Activated T-cell treated with anti-CD3 and anti-CD28 coated beads, Interleukin-2, amount 50 U/mL, for 4 hours (primary cell): ENCODE measurements around the gene DIS3L2. TPM values are rescaled to one million over a fixed set of nuclear protein-coding genes. Genes with fewer than 3 reads are reported as not detected.
A peak's percentile ranks its signal among the peaks of the same experiment; 100 is the strongest.

Source experiments
- ATAC-seq, 2 donors: fragments of 200-7000 bp; cut with Tn5 transposase; one replicate each; pipeline ENCODE4 v1.10.0; 2021
- DNase-seq: peaks from one replicate; pipeline ENCODE4 v3.0.0-alpha.2; 2020
- H3K27me3 Mint-ChIP-seq: one replicate; pipeline ENCODE4 v1.8.0; 2021; ENCODE audit warnings: low read depth, mixed read lengths
- H3K36me3 Mint-ChIP-seq: one replicate; pipeline ENCODE4 v1.8.0; 2022; ENCODE audit warnings: mixed read lengths; ENCODE audit not compliant: insufficient read depth
- H3K4me1 Mint-ChIP-seq: one replicate; pipeline ENCODE4 v1.8.0; 2021; ENCODE audit warnings: low read depth, mixed read lengths
- H3K4me3 Mint-ChIP-seq: one replicate; pipeline ENCODE4 v1.8.0; 2021; ENCODE audit warnings: mild to moderate bottlenecking, moderate library complexity, mixed read lengths
- H3K9me3 Mint-ChIP-seq: one replicate; pipeline ENCODE4 v1.8.0; 2021; ENCODE audit warnings: mixed read lengths
- total RNA-seq, 3 donors: library from RNA; stranded (reverse); gene quantifications; one replicate each; pipeline ENCODE4 v1.2.1, GENCODE V29; 2021

Gene DIS3L2
- total RNA-seq, 3 donors from 2014 or later: 38.5 to 43.7 (median 41.4) TPM

DNA sequence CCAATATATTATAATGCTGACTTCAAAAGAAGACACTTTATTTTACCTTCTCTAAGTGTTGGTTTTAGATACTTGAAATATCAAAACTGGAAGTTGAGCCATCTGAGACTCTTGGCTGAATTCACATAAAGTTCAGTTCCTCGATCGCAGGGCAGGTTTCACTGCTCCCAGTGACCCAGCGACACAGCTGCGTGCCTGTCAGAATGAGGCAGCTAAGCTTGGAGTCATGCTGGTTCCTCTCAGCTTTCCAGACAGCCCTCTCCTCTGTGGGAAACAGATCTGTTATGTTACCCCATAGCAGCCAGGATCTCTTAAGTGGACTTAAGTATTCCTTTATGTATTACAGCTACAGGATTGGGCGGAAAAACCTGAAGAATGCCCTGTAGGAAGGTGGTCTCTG lies 274.2 kb downstream of the DIS3L2 start:
- ATAC-seq (no peak), DNase-seq (no peak)
- H3K4me1 Mint-ChIP-seq: peaks cover 33% of the 10 kb centered on the region
- H3K4me3 Mint-ChIP-seq: no peak overlapping the region
- H3K27me3 Mint-ChIP-seq: no peaks in the 10 kb centered on the region
- no peaks in the 10 kb centered on the region for H3K9me3 Mint-ChIP-seq
- H3K36me3 Mint-ChIP-seq: peaks cover 22% of the 10 kb centered on the region

DNA sequence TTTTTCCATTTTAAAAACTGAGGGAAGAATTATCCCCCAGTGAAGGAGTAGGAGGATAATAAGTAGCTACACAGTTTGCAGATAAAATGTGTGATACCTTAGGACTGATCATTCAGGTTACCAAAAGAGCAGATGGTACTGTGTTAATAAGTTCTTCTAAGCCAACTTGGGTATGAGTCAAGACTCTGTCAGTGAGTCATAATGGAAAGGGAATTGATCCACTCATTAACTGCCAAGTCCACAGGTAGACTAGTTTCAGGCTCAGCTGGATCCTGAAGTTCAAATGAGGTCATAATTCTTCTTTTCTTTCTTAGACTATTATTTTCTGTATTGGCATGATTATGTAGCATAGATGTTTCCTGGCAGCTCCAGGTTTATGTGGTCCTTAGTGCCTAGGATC lies 274.7 kb downstream of the DIS3L2 start:
- no peaks in the 10 kb centered on the region for H3K9me3 Mint-ChIP-seq
- no peaks in the 10 kb centered on the region for H3K27me3 Mint-ChIP-seq

DNA sequence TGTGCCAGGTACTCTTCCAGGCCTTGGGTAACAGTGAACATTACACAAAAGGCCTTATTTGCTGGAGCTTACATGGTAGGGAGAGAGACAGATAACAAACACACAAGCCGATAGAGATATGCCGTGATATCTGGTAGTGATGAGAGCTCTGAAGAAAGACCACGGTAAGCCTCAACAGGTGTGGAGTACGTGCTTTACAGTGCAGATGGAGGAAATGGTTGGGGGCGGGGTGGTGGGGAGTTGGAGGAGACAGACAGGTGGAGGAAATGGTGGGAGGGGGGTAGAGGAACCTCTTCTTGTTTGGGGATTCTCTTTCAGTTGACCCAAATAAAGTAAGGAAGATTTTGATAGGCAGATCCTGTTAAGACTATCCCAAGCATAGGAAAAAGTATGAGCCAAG lies 276.0 kb downstream of the DIS3L2 start:
- peaks cover 30% of the 10 kb centered on the region for H3K4me1 Mint-ChIP-seq
- peaks cover 23% of the 10 kb centered on the region for H3K36me3 Mint-ChIP-seq
- H3K27me3 Mint-ChIP-seq: no peaks in the 10 kb centered on the region
- DNase-seq: no peak
- no peaks in the 10 kb centered on the region for H3K9me3 Mint-ChIP-seq
- no peak for ATAC-seq
- H3K4me3 Mint-ChIP-seq: no peak overlapping the region

More for the DNA sequence above, 274.7 kb downstream of the DIS3L2 start:
- peaks cover 33% of the 10 kb centered on the region for H3K4me1 Mint-ChIP-seq
- DNase-seq (no peak), ATAC-seq (peak; percentile 70 to 75)
- no peak overlapping the region for H3K4me3 Mint-ChIP-seq
- peaks cover 23% of the 10 kb centered on the region for H3K36me3 Mint-ChIP-seq

DNA sequence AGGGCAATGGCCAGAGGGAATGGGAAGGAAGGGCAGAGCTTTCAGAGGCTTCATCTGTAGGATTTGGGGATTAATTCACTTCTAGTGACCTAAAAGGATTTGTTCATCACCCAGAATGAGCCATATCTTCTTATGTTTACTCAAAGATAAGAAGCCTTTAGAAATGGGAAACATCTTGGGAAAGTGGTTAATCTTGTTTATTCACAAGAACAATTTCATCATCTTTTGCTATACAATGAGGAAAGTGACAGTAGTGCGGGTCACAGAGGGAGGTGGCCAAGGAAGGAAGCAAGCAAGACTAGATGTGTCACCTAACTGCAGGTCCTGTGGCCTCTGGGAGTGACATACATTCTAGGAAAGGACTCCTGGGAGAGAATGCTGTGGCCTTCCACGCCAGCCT lies 276.6 kb downstream of the DIS3L2 start:
- DNase-seq (no peak), ATAC-seq (no peak)
- Mint-ChIP-seq H3K36me3 (peaks cover 23% of the 10 kb centered on the region), H3K4me3 (no peak overlapping the region), H3K27me3 (no peaks in the 10 kb centered on the region), H3K9me3 (no peaks in the 10 kb centered on the region), H3K4me1 (peaks cover 30% of the 10 kb centered on the region)

DNA sequence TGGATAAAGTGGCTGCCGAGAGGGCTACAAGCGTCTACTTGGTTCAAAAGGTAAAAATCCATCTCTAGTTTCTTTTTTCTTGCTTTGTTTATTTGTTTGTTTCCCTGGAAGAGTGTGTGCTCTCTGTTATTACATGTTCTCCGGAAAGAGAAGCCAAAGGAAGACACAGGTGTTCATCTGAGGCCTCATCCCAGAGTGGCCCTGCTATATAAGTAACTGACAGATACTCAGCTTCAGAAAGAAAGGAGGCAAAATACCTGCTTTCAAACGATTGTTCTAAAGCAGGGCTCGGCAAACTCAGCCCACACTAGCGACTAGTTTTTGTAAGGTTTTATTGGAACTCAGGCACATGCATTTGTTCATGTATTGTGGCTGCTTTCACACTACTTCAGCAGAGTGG lies 277.1 kb downstream of the DIS3L2 start:
- no peaks in the 10 kb centered on the region for H3K27me3 Mint-ChIP-seq
- H3K36me3 Mint-ChIP-seq: peaks cover 23% of the 10 kb centered on the region
- H3K4me3 Mint-ChIP-seq: no peak overlapping the region
- DNase-seq: no peak
- no peaks in the 10 kb centered on the region for H3K9me3 Mint-ChIP-seq
- no peak for ATAC-seq
- H3K4me1 Mint-ChIP-seq: peaks cover 30% of the 10 kb centered on the region

DNA sequence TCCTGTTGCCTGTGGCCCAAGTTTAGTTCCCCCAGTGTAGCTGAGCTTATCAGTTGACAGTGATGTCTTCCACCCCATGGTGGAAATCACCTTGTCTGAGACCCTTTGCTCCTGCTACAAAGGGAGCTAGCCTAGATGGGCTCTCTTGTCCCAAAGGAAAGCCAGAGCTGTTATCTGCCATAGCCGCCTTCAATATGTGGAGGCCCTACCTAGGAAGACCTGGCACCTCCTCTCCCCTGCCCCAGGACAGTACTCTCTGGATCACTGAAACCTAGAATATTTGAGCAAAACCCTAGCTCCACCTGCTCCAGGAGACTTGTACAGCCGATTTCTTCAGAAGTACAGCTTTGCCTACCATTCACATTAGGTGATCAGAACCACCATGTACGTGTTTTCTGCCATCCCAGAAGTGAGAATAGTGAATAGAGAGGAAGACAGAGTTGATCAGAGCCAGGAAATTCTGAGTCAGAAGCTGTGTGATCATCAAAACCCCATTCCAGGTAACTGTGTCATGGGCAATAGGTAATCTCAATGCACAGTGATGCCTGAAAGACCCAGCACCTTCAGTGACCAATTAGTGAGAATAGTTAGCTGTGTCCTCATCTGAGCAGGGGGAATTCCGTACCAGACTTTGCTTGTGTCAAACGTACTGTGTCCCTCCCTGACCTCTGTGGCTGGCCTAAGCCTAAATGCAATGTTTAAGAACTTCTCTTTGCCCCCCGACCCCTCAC lies 278.6 kb downstream of the DIS3L2 start:
- peak; percentile 75 to 78 for ATAC-seq
- Mint-ChIP-seq H3K4me3 (no peak overlapping the region), H3K27me3 (no peaks in the 10 kb centered on the region), H3K9me3 (no peaks in the 10 kb centered on the region), H3K36me3 (peaks cover 23% of the 10 kb centered on the region), H3K4me1 (peaks cover 27% of the 10 kb centered on the region)
- no peak for DNase-seq

DNA sequence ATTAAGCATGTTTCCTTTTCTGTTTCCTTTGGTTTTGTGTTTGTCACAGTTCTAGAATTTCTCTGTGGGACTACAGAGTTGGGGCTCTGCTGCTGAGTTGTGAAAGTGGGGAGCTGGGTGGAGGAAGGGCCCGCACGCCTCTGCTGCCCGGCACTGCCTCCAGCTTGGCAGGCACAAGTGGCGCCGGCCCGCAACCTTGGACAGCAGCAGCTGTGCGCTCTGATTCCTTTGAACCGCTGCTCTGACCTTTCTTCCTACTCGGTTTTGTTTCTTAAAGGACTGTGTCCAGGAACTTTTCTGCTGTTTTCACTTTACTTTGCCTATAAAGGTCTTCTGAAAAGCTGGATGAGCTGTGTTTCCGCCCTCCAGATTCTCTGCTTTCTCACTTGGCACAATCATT lies 279.4 kb downstream of the DIS3L2 start:
- no peaks in the 10 kb centered on the region for H3K9me3 Mint-ChIP-seq
- H3K36me3 Mint-ChIP-seq: peaks cover 23% of the 10 kb centered on the region
- H3K27me3 Mint-ChIP-seq: no peaks in the 10 kb centered on the region
- H3K4me1 Mint-ChIP-seq: peaks cover 25% of the 10 kb centered on the region
- H3K4me3 Mint-ChIP-seq: no peak overlapping the region
- ATAC-seq (no peak), DNase-seq (no peak)

DNA sequence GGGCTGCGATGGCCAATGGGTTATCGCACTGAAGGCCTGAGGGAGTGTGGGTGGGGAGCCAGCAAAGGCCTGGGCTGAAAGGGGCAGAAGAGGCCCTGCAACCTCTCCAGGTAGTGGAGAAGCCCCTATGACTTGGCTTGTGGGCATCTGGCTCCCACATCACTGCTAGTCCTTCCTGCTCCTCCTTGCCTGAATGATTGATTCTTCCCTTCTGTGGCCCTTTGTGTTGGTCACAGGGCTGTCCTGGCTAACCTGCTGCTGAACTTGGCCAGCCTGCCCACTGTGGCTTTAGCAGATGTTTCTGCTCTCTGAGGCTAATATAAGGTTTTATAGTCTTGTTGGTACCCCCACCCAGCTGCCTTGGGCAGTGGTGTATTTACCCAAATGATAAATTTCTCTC lies 280.8 kb downstream of the DIS3L2 start:
- Mint-ChIP-seq H3K27me3 (no peaks in the 10 kb centered on the region), H3K4me3 (no peak overlapping the region), H3K36me3 (peaks cover 23% of the 10 kb centered on the region), H3K9me3 (no peaks in the 10 kb centered on the region), H3K4me1 (peaks cover 15% of the 10 kb centered on the region)
- ATAC-seq (no peak), DNase-seq (no peak)

DNA sequence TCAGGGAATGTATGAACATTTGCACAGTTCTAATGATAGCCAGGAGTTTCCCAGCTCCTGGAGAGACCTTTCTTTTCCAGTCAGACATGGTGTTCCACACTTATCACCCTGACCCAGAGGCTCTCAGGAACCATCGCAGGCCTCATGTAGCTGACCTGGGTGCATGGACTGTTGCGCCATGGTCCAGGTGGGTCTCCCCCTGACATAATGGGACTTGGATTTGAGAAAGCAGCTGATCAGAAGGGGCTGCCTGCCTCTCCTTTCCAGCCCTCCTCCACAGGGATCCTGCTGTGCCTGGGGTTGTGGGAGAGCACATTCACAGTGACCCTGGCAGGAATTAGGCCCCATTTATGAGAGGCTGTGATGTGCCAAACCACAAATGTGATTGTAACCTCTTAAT lies 283.6 kb downstream of the DIS3L2 start:
- peaks cover 12% of the 10 kb centered on the region for H3K36me3 Mint-ChIP-seq
- no peaks in the 10 kb centered on the region for H3K27me3 Mint-ChIP-seq
- H3K9me3 Mint-ChIP-seq: no peaks in the 10 kb centered on the region
- peaks cover 5% of the 10 kb centered on the region for H3K4me1 Mint-ChIP-seq
- ATAC-seq (no peak), DNase-seq (no peak)
- no peak overlapping the region for H3K4me3 Mint-ChIP-seq

DNA sequence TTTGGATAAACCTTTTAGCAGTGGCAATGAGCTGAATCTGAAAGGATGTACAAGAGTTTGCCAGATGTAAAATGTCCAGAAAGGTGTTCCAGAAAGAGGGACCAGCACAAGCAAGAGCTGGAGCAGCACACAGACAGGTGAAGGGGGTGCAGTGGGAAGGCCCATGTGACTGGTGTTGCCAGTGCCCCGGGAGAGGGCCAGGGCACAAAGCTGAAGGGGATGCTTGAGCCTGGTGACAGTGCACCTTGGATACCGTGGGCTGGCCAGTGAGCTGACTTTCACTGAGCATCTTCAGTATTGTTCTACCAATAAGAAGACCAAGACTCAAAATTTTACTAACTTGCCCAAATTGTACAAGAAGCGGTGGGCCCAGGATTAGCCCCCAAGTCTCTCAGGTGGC lies 284.7 kb downstream of the DIS3L2 start:
- Mint-ChIP-seq H3K4me3 (no peak overlapping the region), H3K36me3 (peaks cover 12% of the 10 kb centered on the region), H3K4me1 (no peaks in the 10 kb centered on the region), H3K9me3 (no peaks in the 10 kb centered on the region), H3K27me3 (no peaks in the 10 kb centered on the region)
- ATAC-seq (no peak), DNase-seq (no peak)

DNA sequence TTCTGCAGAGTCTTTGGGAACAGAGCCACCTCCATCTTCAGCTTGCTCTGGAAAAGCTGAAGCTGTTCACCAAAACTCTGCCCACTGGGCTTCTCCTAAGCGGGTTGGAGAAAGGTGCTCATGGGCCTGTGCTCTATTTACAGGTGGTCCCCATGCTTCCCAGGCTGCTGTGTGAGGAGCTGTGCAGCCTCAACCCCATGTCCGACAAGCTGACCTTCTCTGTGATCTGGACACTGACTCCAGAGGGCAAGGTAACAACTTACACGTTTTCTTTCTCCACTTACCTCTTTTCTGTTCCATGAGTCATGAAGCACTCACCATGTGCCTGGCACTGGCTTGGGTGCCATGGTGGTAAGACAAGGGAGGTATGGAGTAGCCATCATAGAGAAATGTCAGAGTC lies 287.6 kb downstream of the DIS3L2 start:
- Mint-ChIP-seq H3K4me1 (no peaks in the 10 kb centered on the region), H3K4me3 (no peak overlapping the region), H3K27me3 (no peaks in the 10 kb centered on the region), H3K36me3 (peaks cover 18% of the 10 kb centered on the region), H3K9me3 (no peaks in the 10 kb centered on the region)
- DNase-seq: no peak
- no peak for ATAC-seq

DNA sequence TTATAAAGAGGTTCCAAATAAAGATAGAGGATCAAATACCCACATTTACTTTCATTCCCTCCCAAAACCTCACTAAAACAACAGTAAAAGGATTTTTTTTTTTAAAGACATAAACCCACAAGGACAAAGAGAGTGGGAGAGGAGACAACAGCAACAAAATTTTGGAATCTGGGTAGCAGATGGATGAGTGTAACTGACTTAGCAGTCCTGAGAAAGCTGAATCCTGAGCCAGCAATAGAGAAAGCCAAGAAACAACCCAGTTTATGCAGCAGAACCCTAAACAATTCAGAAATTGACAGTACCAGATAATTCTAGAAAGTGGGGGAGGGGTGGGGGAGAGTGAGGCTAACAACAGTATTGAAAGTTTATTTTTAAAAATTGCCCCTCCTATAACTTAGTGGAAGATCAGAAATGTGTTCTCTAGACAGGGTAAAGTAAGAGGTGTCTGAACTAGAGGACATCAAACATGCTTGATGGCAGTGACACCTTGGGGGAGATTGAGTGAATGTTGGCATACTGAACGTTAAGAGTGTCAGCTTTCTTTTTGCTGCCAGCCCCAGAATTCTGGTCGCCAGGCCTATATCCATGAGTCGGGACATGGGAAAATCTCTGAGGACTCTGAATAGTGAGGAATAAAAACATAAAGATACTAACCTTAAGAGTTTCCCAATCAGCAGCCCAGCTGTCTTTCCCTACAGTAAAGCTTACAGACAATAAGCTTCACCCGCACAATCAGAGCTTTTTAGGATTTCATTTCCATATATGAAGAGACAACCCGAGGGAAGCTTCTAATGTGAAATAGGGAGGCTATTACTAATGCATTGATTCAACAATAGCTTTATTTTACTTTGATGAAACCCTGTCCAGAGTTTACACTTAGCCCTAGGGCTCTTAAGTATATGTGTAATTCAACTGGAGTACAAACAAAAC lies 289.0 kb downstream of the DIS3L2 start:
- DNase-seq: no peak
- H3K36me3 Mint-ChIP-seq: peaks cover 20% of the 10 kb centered on the region
- no peaks in the 10 kb centered on the region for H3K9me3 Mint-ChIP-seq
- no peak for ATAC-seq
- no peaks in the 10 kb centered on the region for H3K4me1 Mint-ChIP-seq
- H3K4me3 Mint-ChIP-seq: no peak overlapping the region
- no peaks in the 10 kb centered on the region for H3K27me3 Mint-ChIP-seq

DNA sequence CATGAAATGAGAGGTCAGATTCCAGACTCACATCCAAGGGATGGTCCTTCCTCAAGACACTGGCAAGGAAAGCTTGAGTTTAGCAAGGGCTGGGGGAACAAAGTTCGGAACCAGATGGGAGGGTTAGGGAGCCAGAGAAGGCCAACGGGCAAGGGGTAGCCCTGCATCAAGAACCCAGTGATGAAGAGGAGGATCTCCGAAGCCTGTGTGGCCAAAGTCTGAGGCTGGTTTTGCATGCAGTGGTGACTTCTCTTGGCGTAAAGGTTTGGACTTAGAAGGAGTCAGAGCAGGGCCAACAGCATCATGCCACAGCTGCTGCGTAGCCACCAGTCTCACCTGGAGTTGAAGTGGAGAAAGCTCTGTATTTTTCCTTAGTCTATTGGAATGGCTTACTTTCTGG lies 293.5 kb downstream of the DIS3L2 start:
- Mint-ChIP-seq H3K27me3 (no peaks in the 10 kb centered on the region), H3K4me3 (no peak overlapping the region), H3K9me3 (no peaks in the 10 kb centered on the region), H3K4me1 (no peaks in the 10 kb centered on the region), H3K36me3 (peaks cover 35% of the 10 kb centered on the region)
- ATAC-seq (no peak), DNase-seq (no peak)

DNA sequence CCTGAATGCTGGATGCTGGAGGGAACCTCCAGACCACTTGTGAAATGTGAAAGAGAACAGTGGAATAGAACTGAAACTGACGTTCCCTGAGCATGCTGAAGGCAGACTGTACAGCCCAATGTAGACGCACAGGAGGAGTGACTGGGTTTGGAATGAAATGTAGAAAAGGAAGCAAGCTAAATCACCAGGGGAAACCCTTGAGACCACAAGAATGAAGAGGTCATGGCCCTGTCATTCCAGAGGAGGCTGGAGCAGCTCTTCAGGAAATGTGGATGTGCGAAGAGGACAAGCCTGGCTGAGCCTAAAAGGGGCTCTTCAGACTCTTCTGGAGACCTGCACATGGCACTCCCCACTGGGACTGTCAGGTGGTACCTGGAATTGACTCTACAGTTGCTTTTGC lies 298.6 kb downstream of the DIS3L2 start:
- Mint-ChIP-seq H3K4me3 (no peak overlapping the region), H3K9me3 (no peaks in the 10 kb centered on the region), H3K36me3 (peaks cover 48% of the 10 kb centered on the region), H3K4me1 (no peaks in the 10 kb centered on the region), H3K27me3 (no peaks in the 10 kb centered on the region)
- DNase-seq (no peak), ATAC-seq (no peak)

DNA sequence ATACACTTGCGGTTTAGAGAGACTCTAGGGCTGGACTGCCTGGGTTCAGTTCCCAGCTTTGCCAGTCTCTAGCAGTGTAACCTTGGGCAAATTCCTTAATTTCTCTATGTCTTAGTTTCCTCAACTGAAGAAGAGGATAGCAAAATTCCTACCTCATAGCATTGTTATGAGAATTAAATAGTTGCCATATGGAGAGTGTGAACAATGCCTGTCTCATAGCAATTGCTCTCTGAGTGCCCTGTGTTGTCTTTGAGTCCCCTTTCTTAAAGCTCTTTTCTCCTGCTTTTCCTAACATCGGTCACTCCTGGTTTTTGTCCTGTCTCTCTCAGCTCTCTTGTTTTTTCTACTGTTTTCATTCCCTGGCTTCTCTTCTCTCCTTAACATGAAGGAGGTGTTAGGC lies 300.3 kb downstream of the DIS3L2 start:
- no peaks in the 10 kb centered on the region for H3K27me3 Mint-ChIP-seq
- ATAC-seq (no peak), DNase-seq (no peak)
- no peaks in the 10 kb centered on the region for H3K4me1 Mint-ChIP-seq
- H3K4me3 Mint-ChIP-seq: no peak overlapping the region
- H3K36me3 Mint-ChIP-seq: peaks cover 47% of the 10 kb centered on the region
- H3K9me3 Mint-ChIP-seq: no peaks in the 10 kb centered on the region
